H1 (cell line): ENCODE results near the gene SSTR3. TPM values are rescaled to one million over a fixed set of nuclear protein-coding genes. Genes with fewer than 3 reads are reported as not detected.

Experiments
- CTCF ChIA-PET: fragments of 300-600 bp; sonication (Branson Sonifier 250); formaldehyde crosslinking; loops from one replicate; lab custom pipeline; 2021; ENCODE audit not compliant: partially characterized antibody; lab: Charles Lee
- POLR2A ChIA-PET: fragments of 300-600 bp; sonication (Branson Sonifier 250); formaldehyde crosslinking; loops from one replicate; lab custom pipeline; 2021; ENCODE audit warnings: inconsistent platforms; ENCODE audit not compliant: partially characterized antibody; lab: Charles Lee
- DNase-seq, 2 experiments: peaks; one replicate each; pipeline versions ENCODE4 v3.0.0 to v3.0.0-alpha.2; 2010 to 2022; ENCODE audit warnings: low spot score in 2 of 2, low read depth in 1 of 2, mixed read lengths in 1 of 2
- FAIRE-seq: peaks from 2 replicates; lab custom pipeline; 2011; peaks lifted over from hg19 to GRCh38; lab: Jason Lieb, UNC
- H2AFZ ChIP-seq: 2 replicates; pipeline ENCODE4 v1.8.1; 2012; ENCODE audit warnings: low read length, inconsistent platforms
- H2AK5ac ChIP-seq: 2 replicates; pipeline ENCODE4 v1.6.1; 2013; ENCODE audit warnings: low read depth, low read length
- H2BK120ac ChIP-seq: replicated peaks from 2 replicates; pipeline ENCODE3; 2013; ENCODE audit warnings: low read depth, low read length, inconsistent platforms
- H2BK12ac ChIP-seq: 2 replicates; pipeline ENCODE4 v1.6.1; 2013; ENCODE audit warnings: low read depth, low read length
- H2BK15ac ChIP-seq: 2 replicates; pipeline ENCODE4 v1.6.1; 2013; ENCODE audit warnings: low read length
- H2BK20ac ChIP-seq: 2 replicates; pipeline ENCODE4 v1.6.1; 2013; ENCODE audit warnings: low read length
- H2BK5ac ChIP-seq: 2 replicates; pipeline ENCODE4 v1.6.1; 2013; ENCODE audit warnings: low read depth, low read length
- H3K14ac ChIP-seq: 2 replicates; pipeline ENCODE4 v1.6.1; 2013; ENCODE audit warnings: inconsistent platforms; ENCODE audit not compliant: insufficient read length
- H3K18ac ChIP-seq: 2 replicates; pipeline ENCODE4 v1.6.1; 2013; ENCODE audit warnings: low read length; ENCODE audit errors: extremely low read depth
- H3K23ac ChIP-seq: 2 replicates; pipeline ENCODE4 v1.6.1; 2013; ENCODE audit warnings: inconsistent platforms; ENCODE audit not compliant: insufficient read length
- H3K23me2 ChIP-seq: 2 replicates; pipeline ENCODE4 v1.6.1; 2013; ENCODE audit warnings: low read depth, low read length
- H3K27ac ChIP-seq: 2 replicates; pipeline ENCODE4 v1.6.1; 2011; ENCODE audit warnings: low read depth, low read length, inconsistent platforms
- H3K27me3 ChIP-seq, 4 experiments: replicated peaks in 1 of 4; 1 replicate in 1 of 4; 2 replicates in 3 of 4; pipeline versions ENCODE4 v1.6.1 to v1.8.1; 2011 to 2013; ENCODE audit warnings: low read length in 3 of 4, mild to moderate bottlenecking in 3 of 4, inconsistent platforms in 2 of 4, mixed read lengths in 2 of 4, moderate library complexity in 1 of 4; ENCODE audit not compliant: control insufficient read depth in 3 of 4, insufficient read depth in 3 of 4; ENCODE audit errors: extremely low read depth in 1 of 4
- H3K36me3 ChIP-seq, 4 experiments: 2 replicates each; pipeline versions ENCODE4 v1.6.1 to v1.8.1; 2011 to 2013; ENCODE audit warnings: mild to moderate bottlenecking in 4 of 4, low read length in 3 of 4, moderate library complexity in 2 of 4, control low read depth in 1 of 4, inconsistent platforms in 1 of 4; ENCODE audit not compliant: insufficient read depth in 4 of 4, control insufficient read depth in 2 of 4
- H3K4ac ChIP-seq: replicated peaks from 2 replicates; pipeline ENCODE3; 2013; ENCODE audit warnings: low read length, low read depth, mixed read lengths, inconsistent platforms; ENCODE audit not compliant: insufficient read length
- H3K4me1 ChIP-seq, 4 experiments: replicated peaks in 1 of 4; 1 replicate in 1 of 4; 2 replicates in 3 of 4; pipeline versions ENCODE4 v1.6.1 to v1.8.1; 2011 to 2013; ENCODE audit warnings: low read length in 3 of 4, inconsistent platforms in 2 of 4, mixed read lengths in 1 of 4; ENCODE audit not compliant: insufficient read depth in 4 of 4, control insufficient read depth in 3 of 4
- H3K4me2 ChIP-seq, 2 experiments: 2 replicates each; pipeline versions ENCODE4 v1.6.1 to v1.8.1; 2011 to 2013; ENCODE audit warnings: low read depth in 2 of 2, low read length in 2 of 2, control low read depth in 1 of 2, inconsistent platforms in 1 of 2, mild to moderate bottlenecking in 1 of 2; ENCODE audit not compliant: insufficient read depth in 1 of 2
- H3K4me3 ChIP-seq, 4 experiments: fragments of 200-600, 300-600 bp in 1 of 4; sonication (generic), shearing (Covaris generic), sonication (Bioruptor Twin) in 1 of 4; 2 replicates each; pipeline versions ENCODE4 v1.5.1 to v1.8.1; 2011 to 2016; ENCODE audit warnings: low read length in 4 of 4, low read depth in 3 of 4, control low read depth in 2 of 4, inconsistent platforms in 2 of 4, mild to moderate bottlenecking in 2 of 4, mixed read lengths in 1 of 4, moderate library complexity in 1 of 4; ENCODE audit not compliant: insufficient read depth in 2 of 4; ENCODE audit errors: extremely low read depth in 1 of 4
- H3K56ac ChIP-seq: replicated peaks from 2 replicates; pipeline ENCODE3; 2013; ENCODE audit warnings: low read depth, mild to moderate bottlenecking, mixed read lengths, low read length, inconsistent platforms; ENCODE audit not compliant: insufficient read length
- H3K79me1 ChIP-seq: 2 replicates; pipeline ENCODE4 v1.6.1; 2013; ENCODE audit warnings: low read depth, low read length, control low read depth
- H3K79me2 ChIP-seq, 2 experiments: 2 replicates each; pipeline versions ENCODE4 v1.6.1 to v1.8.1; 2012 to 2013; ENCODE audit warnings: low read length in 2 of 2, mild to moderate bottlenecking in 2 of 2, inconsistent platforms in 1 of 2; ENCODE audit not compliant: insufficient read depth in 2 of 2, control insufficient read depth in 1 of 2
- H3K9ac ChIP-seq, 4 experiments: replicated peaks in 1 of 4; 1 replicate in 1 of 4; 2 replicates in 3 of 4; pipeline versions ENCODE4 v1.6.1 to v1.8.1; 2011 to 2013; ENCODE audit warnings: low read depth in 3 of 4, low read length in 3 of 4, control low read depth in 2 of 4, mild to moderate bottlenecking in 2 of 4, moderate library complexity in 2 of 4, inconsistent platforms in 1 of 4; ENCODE audit errors: extremely low read depth in 1 of 4
- H3K9me3 ChIP-seq, 2 experiments: 2 replicates each; pipeline versions ENCODE4 v1.6.1 to v1.8.1; 2012 to 2013; ENCODE audit warnings: mild to moderate bottlenecking in 2 of 2, moderate library complexity in 2 of 2, control low read depth in 1 of 2, inconsistent platforms in 1 of 2, low read depth in 1 of 2, low read length in 1 of 2, mixed read lengths in 1 of 2; ENCODE audit not compliant: insufficient read depth in 2 of 2
- H4K20me1 ChIP-seq, 2 experiments: replicated peaks in 1 of 2; 2 replicates each; pipeline versions ENCODE3 to v1.8.1; 2011 to 2013; ENCODE audit warnings: inconsistent platforms in 2 of 2, low read length in 2 of 2, mild to moderate bottlenecking in 1 of 2; ENCODE audit not compliant: insufficient read depth in 2 of 2, control insufficient read depth in 1 of 2
- H4K5ac ChIP-seq: 2 replicates; pipeline ENCODE4 v1.6.1; 2013; ENCODE audit warnings: low read length, low read depth, mixed read lengths, inconsistent platforms; ENCODE audit not compliant: insufficient read length
- H4K8ac ChIP-seq: 2 replicates; pipeline ENCODE4 v1.8.0; 2013; ENCODE audit warnings: mild to moderate bottlenecking, moderate library complexity, low read length, inconsistent platforms; ENCODE audit not compliant: insufficient read depth; ENCODE audit errors: extremely low read depth
- H4K91ac ChIP-seq: replicated peaks from 2 replicates; pipeline ENCODE3; 2013; ENCODE audit warnings: low read length, mixed read lengths, inconsistent platforms; ENCODE audit not compliant: insufficient read length
- CREB1 ChIP-seq: IDR thresholded peaks from 2 replicates; pipeline ENCODE4 v1.6.1; 2012; ENCODE audit warnings: inconsistent platforms
- EP300 ChIP-seq, 2 experiments: IDR thresholded peaks; 1 replicate in 1 of 2; 2 replicates in 1 of 2; pipeline ENCODE4 v1.6.1; 2011 to 2012; ENCODE audit warnings: low read depth in 2 of 2, low read length in 2 of 2, mild to moderate bottlenecking in 2 of 2, borderline replicate concordance in 1 of 2, inconsistent platforms in 1 of 2, moderate library complexity in 1 of 2
- HDAC2 ChIP-seq, 2 experiments: fragments of 300-600 bp in 1 of 2; sonication (generic) in 1 of 2; IDR thresholded peaks; 2 replicates each; pipeline ENCODE4 v1.6.1; 2011 to 2012; ENCODE audit warnings: low read depth in 2 of 2, low read length in 2 of 2, mild to moderate bottlenecking in 2 of 2, moderate library complexity in 2 of 2, borderline replicate concordance in 1 of 2, inconsistent platforms in 1 of 2
- JUND ChIP-seq: IDR thresholded peaks from 2 replicates; pipeline ENCODE4 v1.6.1; 2011; ENCODE audit warnings: mild to moderate bottlenecking, improper control_type of control experiment, low read length
- MAFK ChIP-seq: IDR thresholded peaks from 2 replicates; pipeline ENCODE4 v1.6.1; 2012; ENCODE audit warnings: low read depth, mild to moderate bottlenecking, improper control_type of control experiment, low read length
- NRF1 ChIP-seq: IDR thresholded peaks from 2 replicates; pipeline ENCODE4 v1.6.1; 2011; ENCODE audit warnings: mild to moderate bottlenecking, low read depth, low read length, improper control_type of control experiment
- POU5F1 ChIP-seq: IDR thresholded peaks from 2 replicates; pipeline ENCODE4 v1.6.1; 2011; ENCODE audit warnings: low read depth, mild to moderate bottlenecking, low read length, moderate library complexity
- RXRA ChIP-seq: IDR thresholded peaks from 2 replicates; pipeline ENCODE4 v1.6.1; 2011; ENCODE audit warnings: low read depth, mild to moderate bottlenecking, low read length, moderate library complexity; ENCODE audit not compliant: insufficient read depth
- SIN3A ChIP-seq, 2 experiments: IDR thresholded peaks in 1 of 2; conservative IDR thresholded peaks in 1 of 2; 2 replicates each; pipeline ENCODE4 v1.6.1; 2011 to 2012; ENCODE audit warnings: low read length in 2 of 2, improper control_type of control experiment in 1 of 2, low read depth in 1 of 2, mild to moderate bottlenecking in 1 of 2
- TAF1 ChIP-seq: IDR thresholded peaks from 2 replicates; pipeline ENCODE4 v1.6.1; 2011; ENCODE audit warnings: mild to moderate bottlenecking, low read depth, low read length
- WGBS, 2 experiments: shearing (Covaris generic) in 1 of 2; methylation state at CpG; one replicate each; pipeline versions ENCODE4 v1.1.6 to v1.1.7; 2013 to 2015; ENCODE audit warnings: low lambda C conversion rate in 2 of 2, mixed read lengths in 2 of 2, inconsistent platforms in 1 of 2, low coverage in 1 of 2, missing lambda C conversion rate in 1 of 2; ENCODE audit not compliant: insufficient replicate concordance in 2 of 2, insufficient coverage in 1 of 2, insufficient read length in 1 of 2; ENCODE audit errors: extremely low coverage in 1 of 2, missing lambda C conversion rate in 1 of 2; 5-methylcytosine and 5-hydroxymethylcytosine counted together
- polyA plus RNA-seq, 7 experiments: library from polyadenylated mRNA; depleted of rRNA in 3 of 7; stranded (reverse) in 5 of 7; unstranded in 2 of 7; fragments of >200 nt in 5 of 7; fragments of 200-250 nt in 2 of 7; gene quantifications; 1 replicate in 5 of 7; 2 replicates in 1 of 7; 4 replicates in 1 of 7; pipeline versions ENCODE4 v1.2.1 to v1.2.3, GENCODE V29; 2011 to 2013; ENCODE audit warnings: missing spikeins in 2 of 7, mixed read lengths in 2 of 7
- total RNA-seq: library from RNA; stranded (reverse); fragmentation: NEBNext Ultra II Directional; extraction: Animal tissue kit (Norgen Biotek cat#: 25700); gene quantifications from 2 replicates; pipeline ENCODE4 v1.2.1, GENCODE V29; 2021

The SSTR3 gene
- total and polyA plus RNA-seq, 2 of the 8 experiments (the other 6 are each of a cell fraction or from before 2014, with no cell fraction given): 0.22 to 0.77 TPM

DNA sequence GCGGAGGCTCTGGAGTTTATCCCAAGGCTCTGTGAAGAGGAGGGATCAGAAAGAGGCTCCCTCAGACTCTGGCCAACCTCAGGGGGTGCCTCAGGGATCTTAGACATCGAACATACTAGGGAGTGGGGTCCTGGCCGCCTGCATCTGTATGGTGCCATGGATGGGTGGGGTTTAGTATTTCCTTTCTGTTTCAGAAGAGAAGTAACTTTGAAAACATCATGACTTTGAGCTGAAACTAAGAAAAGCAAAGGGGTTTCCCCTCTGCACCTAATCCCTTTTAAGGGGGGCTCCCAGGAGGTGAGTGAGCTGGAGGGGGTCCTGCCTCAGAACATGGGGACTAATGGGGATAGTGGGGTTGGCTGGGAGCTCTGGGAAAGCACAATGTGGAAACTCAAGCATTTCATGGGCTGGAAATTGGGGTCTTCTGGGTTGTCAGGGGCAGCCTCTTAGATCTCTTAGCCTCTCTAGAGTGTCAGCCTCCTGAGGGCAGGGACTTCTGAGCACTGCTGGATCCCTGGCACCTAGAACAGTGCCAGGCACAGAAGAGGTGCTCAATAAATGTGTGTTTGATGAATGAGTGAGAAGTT is 11.8 kb upstream of the SSTR3 start:
- Histone ChIP-seq H2BK5ac (no peak overlapping the region), H2BK12ac (no peak overlapping the region), H3K27ac (no peak overlapping the region), H3K56ac (no peak overlapping the region), H3K14ac (no peak overlapping the region), H3K36me3 (no peaks in the 10 kb centered on the region), H3K9me3 (no peaks in the 10 kb centered on the region; a peak in 1 of 4 replicates), H3K18ac (no peak overlapping the region), H2AFZ (no peak overlapping the region), H3K27me3 (no peaks in the 10 kb centered on the region), H2BK15ac (no peak overlapping the region), H3K79me2 (no peaks in the 10 kb centered on the region), H2BK20ac (no peak overlapping the region), H3K23ac (no peak overlapping the region), H3K4me3 (no peak overlapping the region), H4K8ac (no peak overlapping the region), H2BK120ac (no peak overlapping the region), H3K9ac (no peak overlapping the region), H3K23me2 (peaks cover 2% of the 10 kb centered on the region; the same call in 1 of the 2 replicates), H4K91ac (no peak overlapping the region), H3K79me1 (no peaks in the 10 kb centered on the region), H3K4me2 (no peak overlapping the region), H3K4ac (no peak overlapping the region), H4K20me1 (no peaks in the 10 kb centered on the region), H4K5ac (no peak overlapping the region), H2AK5ac (no peak overlapping the region), H3K4me1 (no peaks in the 10 kb centered on the region)
- TF ChIP-seq MAFK (no peak), HDAC2 (IDR thresholded peaks at IDR 0.05; ENCODE audit: borderline replicate concordance in 1 of 2, low read depth in 2 of 2, low read length in 2 of 2) (no peak), POU5F1 (no peak), NRF1 (no peak), SIN3A (conservative IDR thresholded peaks at IDR 0.05 in 1 of 2, IDR thresholded peaks at IDR 0.05 in 1 of 2; ENCODE audit: low read depth in 1 of 2, low read length in 2 of 2) (no peak), TAF1 (no peak), JUND (no peak), CREB1 (no peak), RXRA (no peak), EP300 (IDR thresholded peaks at IDR 0.05; ENCODE audit: borderline replicate concordance in 1 of 2, low read depth in 2 of 2, low read length in 2 of 2) (no peak)
- CTCF ChIA-PET: interaction anchor here (0.5 to 3.3 kb wide), 5 partner anchors 10 to 335 kb away, joined by 3 to 22 read pairs (median 4); no protein-coding TSS in a partner anchor
- POLR2A ChIA-PET: no interaction called here
- DNase-seq: no peak
- no peak for FAIRE-seq
- WGBS, 2 experiments: 97% methylated on average over 3 of the region's 3 CpGs; no CpG with 5 or more reads in 1 of the 2 experiments
